Measurements from ENCODE around the gene CYSTM1.

The CYSTM1 gene

DNA sequence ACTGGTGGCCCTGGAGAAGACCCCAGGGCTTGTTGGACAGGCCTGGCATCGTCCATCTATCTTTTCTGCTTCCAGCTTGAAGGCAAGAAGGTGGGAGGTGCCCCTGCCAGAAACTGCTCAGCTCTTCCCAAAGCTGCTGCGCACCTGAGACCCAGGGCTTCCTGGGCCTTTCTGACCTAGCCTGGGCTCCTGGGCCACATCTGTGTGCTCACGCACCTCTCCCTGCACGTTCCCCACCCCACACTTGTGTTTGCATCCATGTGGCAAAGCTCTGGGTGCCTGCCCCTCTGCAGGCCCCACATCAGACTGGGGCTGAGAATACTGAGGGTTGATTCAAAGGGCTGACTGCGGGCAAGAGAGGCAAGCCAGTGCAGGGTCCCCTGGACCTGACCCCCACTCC is 64.5 kb downstream of the CYSTM1 start:
- TF ChIP-seq, protein P1, sequence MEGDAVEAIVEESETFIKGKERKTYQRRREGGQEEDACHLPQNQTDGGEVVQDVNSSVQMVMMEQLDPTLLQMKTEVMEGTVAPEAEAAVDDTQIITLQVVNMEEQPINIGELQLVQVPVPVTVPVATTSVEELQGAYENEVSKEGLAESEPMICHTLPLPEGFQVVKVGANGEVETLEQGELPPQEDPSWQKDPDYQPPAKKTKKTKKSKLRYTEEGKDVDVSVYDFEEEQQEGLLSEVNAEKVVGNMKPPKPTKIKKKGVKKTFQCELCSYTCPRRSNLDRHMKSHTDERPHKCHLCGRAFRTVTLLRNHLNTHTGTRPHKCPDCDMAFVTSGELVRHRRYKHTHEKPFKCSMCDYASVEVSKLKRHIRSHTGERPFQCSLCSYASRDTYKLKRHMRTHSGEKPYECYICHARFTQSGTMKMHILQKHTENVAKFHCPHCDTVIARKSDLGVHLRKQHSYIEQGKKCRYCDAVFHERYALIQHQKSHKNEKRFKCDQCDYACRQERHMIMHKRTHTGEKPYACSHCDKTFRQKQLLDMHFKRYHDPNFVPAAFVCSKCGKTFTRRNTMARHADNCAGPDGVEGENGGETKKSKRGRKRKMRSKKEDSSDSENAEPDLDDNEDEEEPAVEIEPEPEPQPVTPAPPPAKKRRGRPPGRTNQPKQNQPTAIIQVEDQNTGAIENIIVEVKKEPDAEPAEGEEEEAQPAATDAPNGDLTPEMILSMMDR (IDR thresholded peaks at IDR 0.05; ENCODE audit: low read depth, low read length) = no peak
- TF ChIP-seq POLR2A (IDR thresholded peaks at IDR 0.05; ENCODE audit: extremely low read depth, insufficient read length) (no peak), MYC (IDR thresholded peaks at IDR 0.05; ENCODE audit: low read depth, low read length) (no peak)
- TF ChIP-seq, protein P2, sequence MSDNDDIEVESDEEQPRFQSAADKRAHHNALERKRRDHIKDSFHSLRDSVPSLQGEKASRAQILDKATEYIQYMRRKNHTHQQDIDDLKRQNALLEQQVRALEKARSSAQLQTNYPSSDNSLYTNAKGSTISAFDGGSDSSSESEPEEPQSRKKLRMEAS (IDR thresholded peaks at IDR 0.05; ENCODE audit: low read depth, low read length) = no peak
- no peak overlapping the region for H3K4me3 ChIP-seq (ENCODE audit: low read depth, low read length)
- no peak for DNase-seq (ENCODE audit: low read depth)

DNA sequence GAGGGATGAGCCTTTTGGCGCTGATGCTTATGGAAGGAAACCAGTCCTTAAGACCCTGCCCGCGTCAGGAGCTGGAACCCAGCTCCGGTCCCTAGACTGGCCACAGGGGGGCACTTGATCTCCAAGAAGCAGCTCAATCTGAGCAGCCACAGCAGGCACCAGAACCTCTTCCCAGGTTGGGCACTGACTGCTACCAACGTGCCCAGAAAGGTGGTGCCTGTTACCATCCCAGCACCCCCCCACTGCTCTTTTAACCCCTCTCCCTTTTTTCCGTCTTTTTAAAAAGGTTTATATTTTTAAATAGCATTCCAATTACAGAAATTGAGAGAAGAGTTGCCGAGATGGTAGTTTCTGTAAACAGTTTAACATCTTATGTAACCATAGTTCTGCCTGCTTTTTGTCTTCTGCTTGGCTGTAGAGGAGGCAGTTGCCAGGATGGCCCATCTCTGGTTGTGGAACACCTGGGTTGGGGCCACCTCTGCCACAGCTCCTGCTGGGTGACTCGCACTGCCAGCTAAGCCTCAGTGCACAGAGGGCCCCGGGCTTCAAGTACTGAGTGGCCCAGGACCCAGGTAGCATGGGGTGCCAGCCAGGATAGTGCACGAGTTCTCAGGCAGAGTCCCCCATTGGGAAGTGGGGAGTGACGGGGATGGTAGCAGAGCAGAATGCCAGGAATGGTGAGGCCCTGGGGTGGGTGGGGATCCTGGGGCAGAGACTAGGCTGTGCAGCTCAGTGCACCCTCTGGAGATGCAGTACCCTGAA is 65.1 kb downstream of the CYSTM1 start:
- TF ChIP-seq, protein P2 (IDR thresholded peaks at IDR 0.05; ENCODE audit: low read depth, low read length) = no peak
- TF ChIP-seq MYC (IDR thresholded peaks at IDR 0.05; ENCODE audit: low read depth, low read length) (no peak), POLR2A (IDR thresholded peaks at IDR 0.05; ENCODE audit: extremely low read depth, insufficient read length) (no peak)
- TF ChIP-seq, protein P1 (IDR thresholded peaks at IDR 0.05; ENCODE audit: low read depth, low read length) = peak; percentile 69
- peak; percentile 75 for DNase-seq (ENCODE audit: low read depth)
- H3K4me3 ChIP-seq (ENCODE audit: low read depth, low read length) = no peak overlapping the region

DNA sequence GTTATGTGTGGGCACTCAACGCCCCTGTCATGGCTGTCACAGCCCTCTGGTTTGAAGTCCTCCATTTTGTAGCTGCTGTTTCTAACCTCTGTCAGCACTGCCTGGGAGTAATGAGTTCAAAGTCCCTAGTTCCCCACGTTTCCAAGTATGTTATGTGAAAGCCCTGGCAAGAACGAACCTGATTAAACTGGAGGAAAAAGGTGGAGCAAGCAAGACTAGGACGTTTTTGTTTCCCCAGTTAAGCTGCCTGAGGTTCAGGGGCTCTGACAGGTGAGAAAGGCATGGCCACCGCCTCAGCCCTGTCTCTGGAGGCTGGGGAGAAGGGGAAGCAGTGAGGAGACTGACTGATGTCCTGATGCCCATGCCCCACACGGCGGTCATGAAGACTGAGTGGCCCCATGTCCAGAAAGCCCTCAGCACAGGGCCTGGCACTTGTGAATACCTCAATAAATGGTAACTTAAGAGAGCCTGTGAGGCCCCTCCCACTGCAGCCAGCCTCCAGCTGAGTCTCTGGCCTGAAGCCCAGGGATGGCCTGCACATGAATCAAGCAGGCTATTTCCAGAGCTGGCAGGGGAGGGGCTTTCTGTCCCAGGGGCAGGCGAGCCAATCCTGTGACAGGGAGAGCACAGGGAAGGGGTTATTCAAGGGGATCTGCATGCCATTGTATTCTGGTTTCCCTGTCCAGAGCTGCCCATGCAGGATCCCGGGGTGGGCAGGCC is 66.2 kb downstream of the CYSTM1 start:
- TF ChIP-seq POLR2A (IDR thresholded peaks at IDR 0.05; ENCODE audit: extremely low read depth, insufficient read length) = no peak
- no peak for TF ChIP-seq MYC (IDR thresholded peaks at IDR 0.05; ENCODE audit: low read depth, low read length)
- TF ChIP-seq, protein P1 (IDR thresholded peaks at IDR 0.05; ENCODE audit: low read depth, low read length) = no peak
- TF ChIP-seq, protein P2 (IDR thresholded peaks at IDR 0.05; ENCODE audit: low read depth, low read length) = no peak
- no peak for DNase-seq (ENCODE audit: low read depth)

DNA sequence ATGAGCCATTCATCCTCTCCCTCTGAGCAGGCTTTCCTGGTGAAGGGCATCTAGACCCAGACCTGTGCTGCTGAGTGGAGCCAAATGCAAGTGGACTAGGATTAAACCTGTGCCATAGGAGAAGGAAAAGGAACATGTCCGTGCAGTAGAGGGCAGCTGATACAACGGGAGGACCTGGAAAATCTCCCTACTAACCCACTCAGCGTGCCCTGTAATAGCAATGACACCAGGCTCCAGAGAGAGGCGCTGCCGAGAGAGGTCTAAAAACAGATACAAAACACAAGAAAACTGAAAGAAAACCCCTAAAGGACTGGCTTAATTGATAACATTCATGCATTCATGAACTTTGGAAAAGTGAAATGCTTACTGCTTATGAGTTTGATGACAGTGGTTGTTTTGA is 67.1 kb downstream of the CYSTM1 start:
- DNase-seq (ENCODE audit: low read depth) = no peak
- no peak overlapping the region for H3K4me3 ChIP-seq (ENCODE audit: low read depth, low read length)
- TF ChIP-seq, protein P1 (IDR thresholded peaks at IDR 0.05; ENCODE audit: low read depth, low read length) = peak; percentile 17
- no peak for TF ChIP-seq POLR2A (IDR thresholded peaks at IDR 0.05; ENCODE audit: extremely low read depth, insufficient read length)

More for the DNA sequence above, 66.2 kb downstream of the CYSTM1 start:
- no peak overlapping the region for H3K4me3 ChIP-seq (ENCODE audit: low read depth, low read length)

DNA sequence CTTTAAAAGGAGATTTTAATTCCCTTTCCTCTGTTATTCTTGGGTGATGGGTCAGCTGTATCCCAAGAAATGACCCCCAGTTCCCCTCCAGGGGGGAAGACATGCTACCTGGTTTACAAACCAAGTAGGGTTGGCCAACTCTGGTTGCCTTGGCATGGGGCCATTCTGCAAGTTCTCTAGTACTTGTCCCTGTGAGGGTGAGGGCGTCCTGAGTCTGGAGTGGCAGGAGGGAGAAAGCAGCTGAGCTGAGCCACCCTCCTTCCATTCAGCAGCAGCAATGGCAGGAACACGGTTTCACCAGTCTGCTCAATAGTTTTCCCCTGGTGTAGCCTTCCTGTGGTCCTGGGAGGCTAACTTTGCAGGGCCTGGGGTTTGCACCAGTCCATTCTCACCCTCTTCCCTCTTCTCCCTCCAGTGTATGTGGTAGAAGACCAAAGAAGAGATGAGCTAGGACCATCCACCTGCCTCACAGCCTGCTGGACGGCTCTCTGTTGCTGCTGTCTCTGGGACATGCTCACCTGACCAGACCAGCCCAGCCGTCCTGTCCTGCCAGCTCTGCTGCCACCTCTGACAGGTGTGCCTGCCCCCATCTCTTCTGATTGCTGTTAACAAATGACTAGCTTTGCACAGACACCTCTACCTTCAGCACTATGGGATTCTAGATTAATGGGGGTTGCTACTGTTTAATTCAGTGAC is 68.0 kb downstream of the CYSTM1 start:
- no peak overlapping the region for H3K4me3 ChIP-seq (ENCODE audit: low read depth, low read length)
- no peak for DNase-seq (ENCODE audit: low read depth)
- TF ChIP-seq, protein P2 (IDR thresholded peaks at IDR 0.05; ENCODE audit: low read depth, low read length) = no peak
- TF ChIP-seq, protein P1 (IDR thresholded peaks at IDR 0.05; ENCODE audit: low read depth, low read length) = no peak
- TF ChIP-seq MYC (IDR thresholded peaks at IDR 0.05; ENCODE audit: low read depth, low read length) (no peak), POLR2A (IDR thresholded peaks at IDR 0.05; ENCODE audit: extremely low read depth, insufficient read length) (no peak)

Measured in NB4 (cell line).